ENCODE data around the gene CPEB3.

- no peak for TF ChIP-seq CTCF (conservative IDR thresholded peaks at IDR 0.05)
- TF ChIP-seq ZFX (IDR thresholded peaks at IDR 0.05), result no peak
Measured at GRCh38 chr10:92014620-92015019, 276.3 kb downstream of the CPEB3 start.
